HG03045 (cell line): ENCODE results near the gene EYA2.
"Not testable (repeated sequence)": the region's sequence is repeated elsewhere in the genome, so short reads cannot be mapped to it uniquely, and the experiment has no call there.

Source experiments
- ATAC-seq: cut with Tn5 transposase; IDR thresholded peaks from one replicate; pipeline ENCODE4 v1.9.1; 2021; ENCODE audit warnings: mild to moderate bottlenecking, moderate library complexity; ENCODE audit not compliant: unreplicated experiment

The EYA2 gene

DNA sequence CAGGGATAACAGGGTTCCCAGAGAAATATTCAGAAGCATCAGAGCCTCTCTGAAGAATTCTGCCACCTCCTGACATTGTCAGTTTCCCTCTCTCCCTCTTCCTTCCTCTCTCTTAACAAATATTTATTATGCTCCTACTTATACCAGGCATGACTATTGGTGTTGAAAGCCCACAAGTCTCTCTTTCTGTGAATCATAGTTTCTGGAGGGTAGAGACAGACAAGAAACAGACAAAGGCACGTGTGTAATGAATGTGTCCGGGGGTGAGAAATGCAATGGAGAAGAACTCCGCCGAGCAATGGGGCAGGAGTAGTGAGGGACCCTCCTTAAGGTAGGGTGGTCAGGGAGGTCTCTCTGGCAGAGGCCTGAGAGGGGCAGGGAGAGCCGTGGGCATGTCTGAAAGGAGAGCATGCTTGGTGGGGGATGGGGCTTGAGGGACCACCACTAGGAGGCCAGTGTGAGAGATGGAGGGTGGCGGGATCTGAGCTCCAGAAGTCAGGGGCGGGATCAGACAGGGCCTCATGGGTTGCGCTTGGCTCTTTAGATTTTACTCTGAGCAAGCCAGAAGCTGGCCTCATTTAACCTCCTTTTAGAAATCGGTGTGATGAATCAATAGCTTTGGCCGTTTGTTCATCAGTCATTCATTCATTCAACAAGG lies 57.3 kb downstream of the EYA2 start:
- ATAC-seq = no peak

DNA sequence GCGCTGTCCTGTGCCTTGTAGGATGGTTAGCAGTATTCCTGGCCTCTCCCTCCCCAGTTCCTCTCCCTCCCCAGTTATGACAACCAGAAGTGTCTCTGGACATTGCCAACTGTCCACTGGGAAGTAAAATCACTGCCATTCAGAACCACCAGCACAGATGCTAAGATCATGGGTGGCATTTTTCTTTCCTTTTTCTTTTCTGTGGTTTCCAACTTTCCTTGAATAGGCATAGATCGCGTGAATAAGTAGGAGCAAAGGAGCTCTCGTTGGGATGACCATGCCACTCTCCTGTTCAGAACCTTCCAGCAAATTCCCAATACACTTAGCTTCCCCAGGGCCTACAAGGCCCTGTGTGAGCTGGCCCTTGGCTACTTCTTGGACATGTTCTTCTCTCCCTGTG lies 59.0 kb downstream of the EYA2 start:
- ATAC-seq = no peak

DNA sequence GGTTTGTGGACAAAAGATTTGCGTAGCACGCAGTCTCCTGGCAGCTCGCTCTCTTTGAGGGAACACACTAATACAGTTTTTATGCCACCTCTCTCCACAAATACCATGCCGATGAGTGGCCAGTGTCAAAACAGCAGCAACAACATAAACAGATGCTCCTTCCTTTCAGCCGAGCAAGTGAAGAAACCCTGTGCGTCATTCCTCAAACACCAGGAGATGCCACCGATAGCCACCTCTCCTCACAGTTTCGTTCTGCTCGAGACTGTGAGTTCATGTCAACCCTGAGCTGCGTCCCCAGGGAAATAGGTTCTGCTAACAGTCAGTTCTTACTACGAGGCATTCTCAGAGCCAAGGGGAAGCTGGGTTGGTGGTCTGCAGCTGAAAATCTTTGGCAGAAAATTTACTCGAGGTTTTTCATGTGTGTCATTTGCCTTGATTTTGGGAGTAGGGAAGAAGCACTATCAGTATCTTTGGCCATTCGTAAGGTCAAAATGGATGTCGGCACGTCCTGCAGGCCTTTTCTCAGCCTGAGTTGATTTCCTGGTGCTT lies 59.9 kb downstream of the EYA2 start:
- no peak for ATAC-seq

DNA sequence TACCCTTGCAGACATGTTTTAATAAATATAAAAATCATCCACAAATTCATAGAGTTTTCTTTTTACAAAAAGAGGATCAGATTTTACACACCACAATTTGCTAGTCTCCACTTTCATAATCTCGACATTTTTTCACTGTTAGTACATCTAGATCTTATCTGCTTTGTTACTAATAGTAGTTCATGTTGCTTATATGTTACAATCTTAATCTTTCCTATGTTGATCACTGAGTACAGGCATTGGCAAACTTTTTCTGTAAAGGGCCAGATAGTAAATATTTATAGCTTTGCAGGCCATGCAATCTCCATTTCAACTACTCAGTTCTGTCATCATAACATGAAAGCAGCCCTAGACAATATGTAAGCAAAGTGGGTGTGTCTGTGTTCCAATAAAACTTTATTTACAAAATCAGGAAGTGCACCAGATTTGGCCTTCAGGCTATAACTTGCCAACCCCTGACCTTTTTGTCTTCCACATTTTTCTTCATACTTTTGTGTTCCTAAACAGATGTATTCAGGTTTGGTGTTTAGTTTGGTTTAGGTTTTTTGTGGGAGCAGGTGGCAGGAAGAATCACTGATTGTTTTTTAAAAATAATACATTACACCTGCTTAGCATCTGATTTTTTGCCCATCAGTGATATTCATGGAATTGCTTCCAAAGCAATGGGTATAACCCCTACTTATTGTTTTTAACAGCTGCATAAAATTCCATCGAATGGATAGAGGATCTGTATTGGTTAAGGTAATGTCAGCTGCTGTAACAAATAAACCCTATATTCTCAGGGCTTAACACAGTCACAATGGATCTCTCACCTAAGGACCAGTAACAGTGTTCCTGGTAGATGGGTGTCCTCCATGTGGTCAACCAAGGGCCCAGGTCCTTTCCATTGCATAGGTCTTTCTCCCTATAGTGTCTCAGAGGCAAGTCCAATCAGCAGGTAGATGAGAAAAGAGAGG lies 61.2 kb downstream of the EYA2 start:
- ATAC-seq = no peak

DNA sequence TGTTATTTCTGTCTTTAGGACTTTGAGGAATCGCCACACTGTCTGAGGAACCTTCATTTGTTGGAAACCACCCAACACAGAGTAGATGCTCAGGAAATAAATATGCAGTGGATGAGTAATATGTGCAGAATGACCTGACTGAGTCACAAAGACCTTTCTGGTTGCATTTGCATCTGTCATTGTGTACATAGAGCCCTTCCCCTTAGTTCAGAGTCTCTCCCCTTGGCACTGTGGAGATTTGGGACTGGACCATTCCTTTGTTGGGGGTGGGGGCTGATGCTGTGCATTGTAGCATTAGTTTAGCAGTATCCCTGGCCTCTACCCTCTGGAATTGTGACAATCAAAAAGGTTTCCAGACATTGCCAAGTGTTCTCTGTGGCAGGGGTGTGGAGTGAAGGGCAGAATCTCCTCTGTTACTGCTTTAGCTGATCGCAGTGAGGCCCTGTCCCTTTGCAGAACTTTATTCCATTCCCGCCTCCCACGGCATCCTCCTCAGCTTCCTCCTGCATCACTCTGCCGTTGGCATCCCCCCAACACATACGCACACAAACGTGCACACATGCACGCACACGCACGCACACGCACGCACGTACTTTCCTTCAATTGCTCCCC lies 64.5 kb downstream of the EYA2 start:
- no peak for ATAC-seq

DNA sequence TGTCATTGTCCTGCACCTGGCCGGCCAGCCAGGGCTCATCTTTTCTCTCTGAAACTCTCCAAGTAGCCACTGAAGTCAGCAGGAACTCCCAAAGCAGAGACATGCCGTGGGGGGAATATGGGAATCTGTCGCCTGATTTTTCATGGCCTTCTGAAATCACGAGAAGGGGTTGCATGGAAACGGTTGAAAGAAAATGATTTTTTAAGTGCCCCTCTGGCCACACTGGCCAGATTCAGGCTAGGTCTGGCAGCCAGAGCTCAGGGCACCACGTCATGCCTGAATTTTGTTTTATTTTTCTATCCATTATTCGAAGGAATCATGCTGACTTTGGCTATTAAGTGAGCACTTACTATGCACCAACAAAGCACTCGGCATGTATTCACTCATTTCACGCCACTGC lies 65.2 kb downstream of the EYA2 start:
- ATAC-seq = no peak

DNA sequence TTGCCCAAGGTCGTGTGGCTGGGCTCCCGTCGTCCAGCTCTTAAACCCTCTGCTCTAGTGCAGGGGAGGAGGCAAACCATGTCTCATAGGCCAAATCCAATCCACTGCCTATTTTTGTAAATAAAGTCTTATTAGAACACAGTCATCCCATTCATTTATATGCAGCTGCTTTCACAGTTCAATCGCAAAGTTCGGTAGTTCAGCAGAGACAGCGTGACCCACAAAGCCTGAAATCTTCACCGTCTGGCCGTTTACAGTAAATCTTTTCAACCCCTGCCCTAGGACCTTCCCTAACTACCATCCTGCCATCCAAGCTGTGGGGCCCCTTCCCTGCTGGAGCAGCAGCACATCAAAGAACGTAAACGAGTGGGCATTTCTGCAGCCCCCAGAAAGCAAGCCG lies 65.9 kb downstream of the EYA2 start:
- no peak for ATAC-seq

DNA sequence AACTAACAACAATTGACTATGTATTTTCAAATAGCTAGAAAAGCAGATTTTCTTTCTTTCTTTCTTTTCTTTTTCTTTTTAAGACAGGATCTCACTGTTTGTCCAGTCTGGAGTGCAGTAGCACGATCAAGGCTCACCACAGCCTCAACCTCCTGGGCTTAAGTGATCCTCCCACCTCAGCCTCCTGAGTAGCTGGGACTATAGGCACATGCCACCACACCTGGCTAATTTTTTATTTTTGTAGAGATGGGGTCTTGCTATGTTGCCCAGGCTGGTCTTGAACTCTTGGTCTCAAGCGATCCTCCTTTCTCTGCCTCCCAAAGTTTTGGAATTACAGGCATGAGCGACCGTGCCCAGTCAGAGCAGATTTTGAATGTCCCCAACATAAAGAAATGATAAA lies 67.3 kb downstream of the EYA2 start:
- not testable (repeated sequence) for ATAC-seq

DNA sequence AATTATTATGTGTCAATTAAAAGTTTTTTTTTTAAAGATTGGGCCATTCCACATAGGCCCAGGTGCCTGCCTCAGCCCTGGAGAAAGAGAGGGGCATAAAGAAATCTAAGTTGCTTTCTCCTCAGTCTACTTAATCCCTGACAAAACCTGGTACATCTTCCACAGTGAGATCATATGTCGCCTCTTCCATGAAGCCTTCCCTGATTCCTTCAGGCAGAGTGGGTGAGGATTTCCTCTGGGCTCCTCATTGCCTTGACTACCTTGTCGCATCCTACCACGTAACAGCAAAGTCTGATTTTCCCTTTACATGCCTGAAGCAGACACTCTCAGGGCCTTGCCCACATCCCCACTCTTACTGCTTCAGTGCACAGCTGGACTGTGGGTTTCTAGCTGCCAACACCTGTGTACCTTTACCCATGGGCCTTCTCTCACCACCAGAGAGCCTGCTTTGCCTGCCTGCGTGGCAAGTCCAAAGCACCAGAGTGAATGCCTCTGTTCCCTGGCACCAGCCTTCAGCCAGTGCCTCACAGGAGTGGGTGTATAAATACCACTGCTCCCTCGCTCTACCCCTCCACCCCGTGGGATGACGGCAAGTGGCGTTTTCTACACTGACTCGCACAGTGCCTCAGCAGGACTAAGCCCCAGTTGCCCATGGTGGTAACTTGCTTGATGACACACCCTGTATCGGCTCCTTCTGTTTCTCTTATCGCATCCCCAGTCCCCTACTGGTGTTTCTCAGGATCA lies 68.0 kb downstream of the EYA2 start:
- no peak for ATAC-seq

DNA sequence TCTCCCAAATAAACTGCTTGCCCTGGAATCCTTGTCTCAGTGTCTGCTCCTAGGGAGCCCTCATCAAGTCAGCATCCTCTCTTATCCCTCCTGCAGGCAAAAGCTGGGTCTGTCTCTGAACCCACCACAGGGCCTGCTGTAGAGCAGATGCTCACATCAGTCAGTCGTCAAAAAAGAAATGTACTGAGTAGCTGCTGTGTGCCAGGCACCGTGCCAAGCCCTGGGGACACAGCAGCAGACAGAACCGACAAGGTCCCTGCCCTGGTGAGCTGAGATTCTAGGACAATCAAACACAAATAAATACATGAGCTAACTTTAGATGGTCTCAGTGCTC lies 68.5 kb downstream of the EYA2 start:
- no peak for ATAC-seq

DNA sequence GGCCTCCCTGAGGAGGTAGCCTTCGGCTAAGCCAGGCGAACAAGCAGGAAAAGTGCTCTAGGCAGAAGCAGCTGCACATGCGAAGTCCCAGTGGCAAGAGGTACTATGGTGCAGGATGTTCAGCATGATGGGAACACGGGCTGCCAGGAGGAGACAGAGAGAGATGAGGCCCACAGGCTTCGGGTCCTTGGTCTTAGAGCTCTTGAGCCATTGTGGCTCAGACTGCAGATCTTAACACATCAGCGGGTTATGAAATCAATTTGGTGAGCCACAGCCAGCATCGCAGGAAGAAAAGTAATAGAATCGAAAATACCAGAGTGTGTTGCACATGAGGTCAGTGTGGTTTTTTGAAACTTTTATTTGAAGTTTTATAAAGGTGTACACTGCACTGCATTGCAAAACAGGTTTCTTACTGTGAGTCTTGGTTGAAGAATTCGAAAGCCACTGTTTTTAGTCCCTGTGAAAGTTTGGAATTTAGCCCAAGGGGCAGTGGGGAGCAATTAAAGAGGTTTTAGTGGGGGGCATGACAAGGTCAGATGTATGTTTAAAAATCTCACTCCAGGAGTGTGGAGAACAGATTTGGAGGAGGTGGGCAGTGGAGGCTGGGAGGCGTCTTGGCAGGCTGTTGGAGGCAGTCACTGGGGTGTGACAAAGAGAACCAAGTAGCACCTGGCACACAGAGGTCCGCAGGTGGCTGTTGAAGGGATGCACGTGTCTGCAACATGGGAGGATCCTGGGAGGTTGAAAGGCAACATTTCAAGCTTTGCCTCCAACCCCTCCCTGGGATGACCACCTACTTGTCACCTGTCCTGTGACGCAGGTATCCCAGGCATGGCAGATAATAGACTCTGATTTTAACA lies 69.3 kb downstream of the EYA2 start:
- ATAC-seq = no peak

DNA sequence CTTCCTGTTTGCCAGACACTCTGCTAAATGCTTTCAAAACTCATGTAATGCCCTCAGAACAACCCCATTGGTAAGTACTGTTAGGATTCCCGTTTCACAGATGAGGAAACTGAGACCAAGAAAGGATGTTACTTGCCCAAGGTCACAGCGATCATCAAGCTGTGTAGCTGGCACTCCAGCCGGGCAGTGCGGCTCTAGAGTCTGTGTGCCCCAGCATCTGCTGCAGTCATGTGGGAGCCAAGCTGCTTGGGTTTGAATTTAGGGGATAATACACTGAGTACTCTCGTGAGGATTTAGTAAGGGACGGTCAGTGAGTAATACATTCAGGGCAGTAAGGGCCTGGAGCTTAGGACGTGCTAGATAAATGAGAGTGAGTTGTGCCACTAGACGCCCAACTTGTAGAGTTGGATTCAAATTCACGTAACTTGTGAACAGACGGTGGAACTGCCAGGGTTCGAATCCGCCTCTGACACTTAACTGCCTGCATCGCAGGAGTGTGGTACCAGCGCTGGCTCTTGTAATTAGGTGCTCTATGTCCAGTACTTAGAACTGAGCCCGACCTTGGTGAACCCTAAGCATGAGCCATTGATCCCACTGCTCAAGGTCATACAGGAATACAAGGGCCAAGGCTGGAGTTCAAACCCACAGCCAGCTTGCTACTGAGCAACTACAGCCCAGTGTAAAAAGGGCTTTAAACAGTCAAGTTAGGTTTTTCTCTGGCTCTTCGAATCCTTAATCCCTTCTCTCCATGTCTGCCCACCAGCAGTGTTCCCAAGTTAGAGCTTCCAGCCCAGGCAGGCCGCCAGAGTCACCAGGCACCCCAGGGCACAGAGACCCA lies 70.2 kb downstream of the EYA2 start:
- ATAC-seq = no peak

DNA sequence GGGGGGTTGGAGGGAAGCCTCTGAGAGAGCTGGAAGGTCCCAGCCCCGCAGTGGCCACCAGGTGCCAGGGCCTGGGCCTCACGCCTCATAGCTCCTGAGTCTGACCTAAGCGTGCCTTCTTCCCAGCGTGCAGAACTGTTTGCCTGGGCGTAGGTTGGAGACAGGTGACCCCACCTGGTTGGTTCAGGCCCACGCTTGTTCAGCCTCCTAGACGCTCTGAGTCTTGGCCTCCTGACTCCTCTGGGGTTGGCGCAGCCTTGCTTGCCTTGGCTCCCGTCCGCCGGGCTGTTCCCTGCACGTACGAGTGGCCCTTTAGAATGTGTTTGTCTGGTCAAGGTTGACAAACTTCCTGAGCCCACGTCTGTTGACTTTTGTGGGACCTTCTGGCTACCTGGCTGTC lies 70.8 kb downstream of the EYA2 start:
- ATAC-seq = no peak

DNA sequence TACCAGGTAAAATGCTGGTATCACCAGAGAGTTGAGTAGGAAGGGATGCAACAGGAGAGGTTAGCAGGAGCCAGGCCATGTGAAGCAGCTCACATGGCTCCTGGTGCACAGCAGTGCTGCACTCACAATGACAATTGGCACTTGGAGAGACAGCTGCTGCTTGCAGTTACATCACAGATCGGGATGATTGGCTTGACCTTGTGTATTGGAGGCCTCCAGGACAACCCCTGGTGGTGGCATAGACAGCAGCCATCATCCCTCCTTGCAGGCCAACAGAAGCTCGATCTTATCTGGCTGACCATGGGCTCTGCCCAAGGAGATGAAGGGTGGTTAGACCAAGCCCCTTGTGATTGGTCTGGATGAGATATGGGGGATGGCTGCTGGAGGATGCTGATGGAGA lies 73.0 kb downstream of the EYA2 start:
- no peak for ATAC-seq

DNA sequence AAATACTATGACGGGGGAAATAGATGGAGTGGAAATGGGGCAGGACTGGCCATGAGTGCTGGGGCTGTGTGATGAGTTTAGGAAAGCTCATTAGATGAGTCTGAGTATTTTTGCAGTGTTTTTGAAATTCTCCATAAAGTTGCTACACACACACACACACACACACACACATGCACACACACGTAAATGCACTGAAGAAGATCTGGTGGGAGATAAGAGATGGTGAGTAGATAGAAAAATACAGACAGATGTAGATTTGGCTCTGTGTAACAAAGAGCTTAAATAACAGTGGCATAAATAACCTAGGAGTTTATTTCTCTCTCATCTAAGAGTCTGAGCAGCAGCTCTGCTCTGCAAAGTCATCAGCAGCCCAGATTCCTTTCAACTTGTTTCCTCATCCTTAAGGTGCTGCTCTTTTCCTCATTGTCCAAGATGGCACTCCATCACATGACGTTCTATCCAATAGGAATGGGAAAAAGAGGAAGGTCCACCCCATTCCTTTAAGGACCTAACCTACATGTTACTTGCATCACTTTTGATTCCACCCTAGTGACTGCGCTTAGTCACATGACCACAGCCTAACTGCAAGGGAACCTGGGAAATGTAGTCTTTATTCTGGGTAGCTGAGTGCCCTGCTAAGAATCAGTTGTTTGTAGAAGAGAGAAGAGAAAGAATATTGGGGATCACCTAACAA lies 76.4 kb downstream of the EYA2 start:
- no peak for ATAC-seq

DNA sequence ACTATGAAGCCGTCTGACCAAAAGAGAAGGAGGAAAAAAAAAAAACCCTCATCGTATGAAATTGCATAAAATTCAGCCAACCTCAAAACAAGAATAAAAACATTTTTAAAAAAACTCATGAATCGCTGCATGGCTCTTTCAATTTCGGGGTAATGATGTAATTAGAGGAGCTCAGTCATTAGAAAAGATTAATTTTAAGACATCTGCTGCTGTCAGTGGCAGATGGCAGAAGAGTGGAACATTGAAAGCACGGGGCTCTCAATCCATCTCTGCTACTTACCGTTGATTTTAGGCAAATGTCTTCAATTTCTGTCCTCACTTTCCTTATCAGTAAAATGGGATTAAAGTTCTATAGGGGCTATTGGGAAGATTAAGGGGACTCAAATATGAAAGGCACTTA lies 79.1 kb downstream of the EYA2 start:
- ATAC-seq = no peak

DNA sequence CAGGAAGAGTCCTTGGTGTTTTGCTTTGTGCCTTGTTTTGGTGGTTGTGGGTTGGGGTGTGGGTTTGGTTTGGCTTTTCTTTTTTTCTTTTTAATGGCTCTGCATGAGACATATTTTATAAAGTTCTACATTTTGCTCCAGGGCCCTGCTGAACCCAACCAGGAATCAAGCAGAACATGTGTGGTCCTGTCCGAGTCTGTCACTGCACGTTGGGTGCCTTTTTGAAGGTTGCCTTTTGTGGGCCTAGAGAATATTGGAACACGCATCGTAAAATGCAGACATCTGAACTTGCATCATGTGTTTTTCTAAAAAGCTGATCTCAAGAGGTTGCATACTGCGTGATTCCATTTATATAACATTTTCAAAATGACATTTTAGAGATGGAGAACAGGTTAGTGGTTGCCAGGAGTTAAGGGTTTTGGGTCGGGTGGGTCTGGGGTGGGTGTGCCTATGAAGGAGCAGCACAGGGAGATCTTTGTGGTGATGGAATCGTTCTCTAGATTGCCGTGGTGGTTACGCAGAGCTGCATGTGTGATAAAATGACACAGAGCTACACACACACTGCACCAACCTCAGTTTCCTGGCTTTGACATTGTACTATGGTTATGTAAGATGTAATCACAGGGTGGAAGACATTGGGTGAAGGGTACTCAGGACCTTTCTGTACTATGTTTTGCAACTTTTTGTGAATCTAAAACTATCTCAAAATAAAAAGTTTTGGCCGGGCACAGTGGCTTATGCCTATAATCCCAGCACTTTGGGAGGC lies 80.2 kb downstream of the EYA2 start:
- ATAC-seq = no peak

DNA sequence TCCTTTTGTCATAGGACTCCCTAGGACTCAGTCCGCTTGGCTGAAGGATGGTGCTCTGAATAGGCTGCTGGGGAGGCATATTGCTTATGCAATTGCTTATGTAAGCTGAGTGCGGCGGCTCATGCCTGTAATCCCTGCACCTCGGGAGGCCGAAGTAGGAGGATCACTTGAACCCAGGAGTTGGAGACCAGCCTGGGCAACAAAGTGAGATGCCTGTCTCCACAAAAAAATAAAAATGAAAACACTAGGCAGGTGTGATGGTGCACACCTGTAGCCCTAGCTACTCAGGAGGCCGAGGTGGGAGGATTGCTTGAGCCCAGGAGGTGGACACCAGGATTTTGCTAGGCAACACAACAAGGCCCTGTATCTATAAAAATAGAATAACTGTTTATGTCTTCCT lies 81.3 kb downstream of the EYA2 start:
- ATAC-seq = no peak
